Upper lobe of left lung (tissue), 4 donors: ENCODE results near the gene MAST4.

Source experiments
- CTCF ChIP-seq, 6 experiments: fragments of 450-650 bp in 4 of 6; fragments of 200-600 bp in 2 of 6; sonication (generic) in 2 of 6; IDR thresholded peaks; one replicate each; pipeline ENCODE4 v1.5.1; 2016 to 2019; ENCODE audit warnings: antibody characterized with exemption in 6 of 6
- POLR2A ChIP-seq, 4 donors: fragments of 450-650 bp; IDR thresholded peaks; one replicate each; pipeline ENCODE4 v1.5.1; 2016 to 2017; ENCODE audit warnings: antibody characterized with exemption in 4 of 4, mild to moderate bottlenecking in 2 of 4
- POLR2AphosphoS5 ChIP-seq, 2 donors: sonication (generic); formaldehyde crosslinking; IDR thresholded peaks; one replicate each; pipeline ENCODE4 v1.5.1; 2017; ENCODE audit warnings: antibody characterized with exemption in 2 of 2

- TF ChIP-seq CTCF (IDR thresholded peaks at IDR 0.05) (no peak), POLR2A (IDR thresholded peaks at IDR 0.05) (no peak), POLR2AphosphoS5 (IDR thresholded peaks at IDR 0.05) (no peak)
Measured at GRCh38 chr5:67133776-67134175, 537.6 kb downstream of the MAST4 start.
